Measurements from ENCODE around the gene TMEM72. TPM values are rescaled to one million over a fixed set of nuclear protein-coding genes. Genes with fewer than 3 reads are reported as not detected.
A peak's percentile ranks its signal among the peaks of the same experiment; 100 is the strongest.

TMEM72 gene
- total RNA-seq, 1 experiment from 2014 or later: not detected

GRCh38 chr10:44927352-44927751 lies 16.2 kb downstream of the TMEM72 start:
- 0 out of 2 replicates have a peak, but pooled peaks have one; percentile 14 for ATAC-seq
- Histone ChIP-seq H3K9ac (ENCODE audit: low read length) (no peak overlapping the region), H3K9me2 (ENCODE audit: insufficient read depth) (no peaks in the 10 kb centered on the region; the same call in 1 of the 2 replicates), H3K4me1 (ENCODE audit: control insufficient read depth in 1 of 2, insufficient read depth in 2 of 2, low read length in 2 of 2) (no peaks in the 10 kb centered on the region), H3K27ac (ENCODE audit: low read depth, low read length) (no peak overlapping the region), H3K79me2 (ENCODE audit: insufficient read depth, low read length) (no peaks in the 10 kb centered on the region), H3K9me3 (ENCODE audit: control insufficient read depth in 1 of 2, insufficient read depth in 1 of 2, low read depth in 1 of 2, low read length in 2 of 2) (no peaks in the 10 kb centered on the region), H3K4me3 (replicated peaks in 1 of 2; ENCODE audit: low read depth in 1 of 2, low read length in 2 of 2) (no peak overlapping the region), H3K36me3 (ENCODE audit: control insufficient read depth in 1 of 2, insufficient read depth in 2 of 2, low read length in 2 of 2) (no peaks in the 10 kb centered on the region), H2AFZ (ENCODE audit: low read depth, low read length, poor library complexity, severe bottlenecking) (no peak overlapping the region), H3K4me2 (ENCODE audit: low read length) (no peak overlapping the region), H4K20me1 (ENCODE audit: insufficient read depth) (no peaks in the 10 kb centered on the region), H3K27me3 (ENCODE audit: insufficient read depth, low read length) (no peaks in the 10 kb centered on the region)
- intact Hi-C loops (cut with micrococcal nuclease): no loop called here
- RAD21 ChIA-PET (ENCODE audit: low non-redundant PET in 1 of 2, low total read pairs in 2 of 2, uncharacterized antibody in 2 of 2, unreplicated experiment in 2 of 2): no interaction called here
- TF ChIP-seq TCF7L2 (IDR thresholded peaks at IDR 0.05; ENCODE audit: borderline replicate concordance, extremely low read depth, insufficient read depth, insufficient read length) (no peak), ELF1 (IDR thresholded peaks at IDR 0.05; ENCODE audit: borderline replicate concordance, low read depth) (no peak), SRF (IDR thresholded peaks at IDR 0.05; ENCODE audit: low read depth) (no peak), FOSL1 (IDR thresholded peaks at IDR 0.05; ENCODE audit: low read depth) (no peak), SIN3A (IDR thresholded peaks at IDR 0.05; ENCODE audit: low read depth) (no peak), ZNF274 (IDR thresholded peaks at IDR 0.05; ENCODE audit: low read depth, low read length) (no peak), SP1 (IDR thresholded peaks at IDR 0.05; ENCODE audit: low read depth) (no peak), REST (IDR thresholded peaks at IDR 0.05; ENCODE audit: low read depth) (no peak), EZH2phosphoT487 (IDR thresholded peaks at IDR 0.05; ENCODE audit: borderline replicate concordance) (no peak), RAD21 (IDR thresholded peaks at IDR 0.05; ENCODE audit: low read depth) (no peak), CBX3 (IDR thresholded peaks at IDR 0.05; ENCODE audit: low read depth) (no peak), ATF3 (IDR thresholded peaks at IDR 0.05) (no peak), EGR1 (IDR thresholded peaks at IDR 0.05; ENCODE audit: low read depth) (no peak), CTCF (IDR thresholded peaks at IDR 0.05 in 2 of 3, conservative IDR thresholded peaks at IDR 0.05 in 1 of 3; ENCODE audit: borderline replicate concordance in 1 of 3, insufficient read depth in 1 of 3, low read depth in 2 of 3, low read length in 2 of 3) (no peak), EZH2 (IDR thresholded peaks at IDR 0.05) (no peak), YY1 (IDR thresholded peaks at IDR 0.05; ENCODE audit: extremely low read depth, insufficient replicate concordance, low read depth, low read length) (no peak)
- TF ChIP-seq, protein P1, sequence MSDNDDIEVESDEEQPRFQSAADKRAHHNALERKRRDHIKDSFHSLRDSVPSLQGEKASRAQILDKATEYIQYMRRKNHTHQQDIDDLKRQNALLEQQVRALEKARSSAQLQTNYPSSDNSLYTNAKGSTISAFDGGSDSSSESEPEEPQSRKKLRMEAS (IDR thresholded peaks at IDR 0.05): no peak
- POLR2A ChIA-PET: no interaction called here
- DNase-seq (ENCODE audit: low read depth, low spot score): no peak
- no TSS peak for BruUV-seq (replicated peaks)
- CTCF ChIA-PET: no interaction called here

Data from HCT116 (cell line).